Endodermal cell (in vitro differentiated cells): ENCODE measurements around the gene TYSND1. TPM values are rescaled to one million over a fixed set of nuclear protein-coding genes. Genes with fewer than 3 reads are reported as not detected.

Experiments used
- DNase-seq: peaks from one replicate; pipeline ENCODE4 v3.0.0-alpha.2; 2017
- H3K27ac ChIP-seq: 2 replicates; pipeline ENCODE4 v1.5.1; 2013; ENCODE audit warnings: mild to moderate bottlenecking, low read depth, low read length, moderate library complexity
- H3K27me3 ChIP-seq: 2 replicates; pipeline ENCODE4 v1.6.1; 2013; ENCODE audit warnings: mild to moderate bottlenecking, low read length, moderate library complexity; ENCODE audit not compliant: insufficient read depth, control insufficient read depth, poor library complexity, severe bottlenecking
- H3K36me3 ChIP-seq: 2 replicates; pipeline ENCODE4 v1.7.0; 2013; ENCODE audit warnings: mild to moderate bottlenecking, low read length, moderate library complexity; ENCODE audit not compliant: control insufficient read depth, insufficient read depth
- H3K4me1 ChIP-seq: one replicate; pipeline ENCODE4 v1.7.0; 2013; ENCODE audit warnings: low read length; ENCODE audit not compliant: control insufficient read depth, insufficient read depth
- H3K4me3 ChIP-seq: 2 replicates; pipeline ENCODE4 v1.5.1; 2013; ENCODE audit warnings: mild to moderate bottlenecking, low read length, moderate library complexity
- H3K9ac ChIP-seq: 2 replicates; pipeline ENCODE4 v1.6.1; 2013; ENCODE audit warnings: mild to moderate bottlenecking, low read length, moderate library complexity; ENCODE audit not compliant: poor library complexity, severe bottlenecking; ENCODE audit errors: extremely low read depth
- H3K9me3 ChIP-seq: 2 replicates; pipeline ENCODE4 v1.6.1; 2013; ENCODE audit warnings: mild to moderate bottlenecking, low read length, moderate library complexity; ENCODE audit not compliant: control insufficient read depth
- H3K27ac Mint-ChIP-seq: 2 replicates; pipeline ENCODE4 v1.8.0; 2020; ENCODE audit warnings: mixed read lengths
- H3K27me3 Mint-ChIP-seq: 2 replicates; pipeline ENCODE4 v1.8.0; 2021; ENCODE audit warnings: mild to moderate bottlenecking, mixed read lengths; ENCODE audit not compliant: insufficient read depth
- H3K36me3 Mint-ChIP-seq: 2 replicates; pipeline ENCODE4 v1.8.0; 2020; ENCODE audit warnings: low read depth, mixed read lengths
- H3K4me1 Mint-ChIP-seq: 2 replicates; pipeline ENCODE4 v1.8.0; 2020; ENCODE audit warnings: mixed read lengths
- H3K4me3 Mint-ChIP-seq: 2 replicates; pipeline ENCODE4 v1.8.0; 2020; ENCODE audit warnings: mild to moderate bottlenecking, moderate library complexity, mixed read lengths
- H3K9me3 Mint-ChIP-seq: 2 replicates; pipeline ENCODE4 v1.8.0; 2020; ENCODE audit warnings: mild to moderate bottlenecking, mixed read lengths
- WGBS, 2 experiments: methylation state at CpG; one replicate each; pipeline versions ENCODE4 v1.1.5 to v1.1.7; 2013; ENCODE audit warnings: missing lambda C conversion rate in 2 of 2, mixed read lengths in 1 of 2; ENCODE audit not compliant: insufficient coverage in 1 of 2, insufficient read length in 1 of 2; 5-methylcytosine and 5-hydroxymethylcytosine counted together
- total RNA-seq, 2 donors: library from RNA; stranded (reverse); fragmentation: NEBNext Ultra II Directional in 1 of 2; extraction: Animal tissue kit (Norgen Biotek cat#: 25700) in 1 of 2; gene quantifications; 2 replicates in 1 of 2; 3 replicates in 1 of 2; pipeline ENCODE4 v1.2.1, GENCODE V29; 2021
- TF ChIP-seq, protein P1 (sequence below): fragments of 200-600 bp; sonication (generic); conservative IDR thresholded peaks from 2 replicates; pipeline ENCODE4 v1.5.0; 2021; ENCODE audit warnings: antibody characterized with exemption, mild to moderate bottlenecking

The TYSND1 gene
- total RNA-seq, 2 donors from 2014 or later = 13.1 to 13.6 TPM

DNA sequence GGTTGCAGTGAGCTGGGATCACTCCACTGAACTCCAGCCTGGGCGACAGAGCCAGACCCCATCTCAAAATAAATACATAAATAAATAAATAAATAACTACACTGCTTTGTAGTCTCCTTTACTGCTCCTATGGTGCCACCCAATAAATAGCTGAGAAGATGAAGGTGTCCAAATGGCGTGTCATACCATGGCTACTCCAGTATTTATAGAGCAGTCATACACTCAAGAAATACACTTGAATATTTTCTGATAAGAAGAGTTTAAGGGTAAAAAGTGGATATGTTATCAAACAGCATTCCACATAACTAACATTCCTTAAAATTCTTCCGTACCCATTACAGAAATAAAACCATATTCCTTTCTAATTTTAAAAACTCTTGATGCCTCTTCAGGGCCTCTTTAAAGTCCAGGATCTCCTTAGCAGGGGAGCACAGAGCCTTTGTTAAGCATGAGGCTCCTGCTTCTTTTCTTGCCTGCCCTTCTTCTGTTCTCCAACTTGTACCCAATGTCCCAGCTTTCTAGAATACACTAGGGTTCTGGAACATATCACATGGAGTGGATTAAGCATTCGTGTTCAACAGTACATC, 31.7 kb upstream of the TYSND1 start:
- no peaks in the 10 kb centered on the region for H3K36me3 Mint-ChIP-seq
- no peak overlapping the region for H3K4me3 Mint-ChIP-seq
- H3K4me3 ChIP-seq = no peak overlapping the region
- H3K4me1 Mint-ChIP-seq = no peaks in the 10 kb centered on the region
- peaks cover 21% of the 10 kb centered on the region for H3K27me3 Mint-ChIP-seq
- peaks cover 17% of the 10 kb centered on the region for H3K27me3 ChIP-seq
- no peaks in the 10 kb centered on the region for H3K4me1 ChIP-seq
- H3K9me3 ChIP-seq = peaks cover 6% of the 10 kb centered on the region
- no peaks in the 10 kb centered on the region for H3K36me3 ChIP-seq
- TF ChIP-seq, protein P1, sequence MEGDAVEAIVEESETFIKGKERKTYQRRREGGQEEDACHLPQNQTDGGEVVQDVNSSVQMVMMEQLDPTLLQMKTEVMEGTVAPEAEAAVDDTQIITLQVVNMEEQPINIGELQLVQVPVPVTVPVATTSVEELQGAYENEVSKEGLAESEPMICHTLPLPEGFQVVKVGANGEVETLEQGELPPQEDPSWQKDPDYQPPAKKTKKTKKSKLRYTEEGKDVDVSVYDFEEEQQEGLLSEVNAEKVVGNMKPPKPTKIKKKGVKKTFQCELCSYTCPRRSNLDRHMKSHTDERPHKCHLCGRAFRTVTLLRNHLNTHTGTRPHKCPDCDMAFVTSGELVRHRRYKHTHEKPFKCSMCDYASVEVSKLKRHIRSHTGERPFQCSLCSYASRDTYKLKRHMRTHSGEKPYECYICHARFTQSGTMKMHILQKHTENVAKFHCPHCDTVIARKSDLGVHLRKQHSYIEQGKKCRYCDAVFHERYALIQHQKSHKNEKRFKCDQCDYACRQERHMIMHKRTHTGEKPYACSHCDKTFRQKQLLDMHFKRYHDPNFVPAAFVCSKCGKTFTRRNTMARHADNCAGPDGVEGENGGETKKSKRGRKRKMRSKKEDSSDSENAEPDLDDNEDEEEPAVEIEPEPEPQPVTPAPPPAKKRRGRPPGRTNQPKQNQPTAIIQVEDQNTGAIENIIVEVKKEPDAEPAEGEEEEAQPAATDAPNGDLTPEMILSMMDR = no peak
- H3K9ac ChIP-seq = no peak overlapping the region
- H3K27ac Mint-ChIP-seq = no peak overlapping the region
- DNase-seq = no peak
- H3K9me3 Mint-ChIP-seq = peaks cover 14% of the 10 kb centered on the region
- no peak overlapping the region for H3K27ac ChIP-seq
- WGBS, 2 experiments = 84 to 100% methylated on average over 1 to 3 of the region's 4 CpGs

DNA sequence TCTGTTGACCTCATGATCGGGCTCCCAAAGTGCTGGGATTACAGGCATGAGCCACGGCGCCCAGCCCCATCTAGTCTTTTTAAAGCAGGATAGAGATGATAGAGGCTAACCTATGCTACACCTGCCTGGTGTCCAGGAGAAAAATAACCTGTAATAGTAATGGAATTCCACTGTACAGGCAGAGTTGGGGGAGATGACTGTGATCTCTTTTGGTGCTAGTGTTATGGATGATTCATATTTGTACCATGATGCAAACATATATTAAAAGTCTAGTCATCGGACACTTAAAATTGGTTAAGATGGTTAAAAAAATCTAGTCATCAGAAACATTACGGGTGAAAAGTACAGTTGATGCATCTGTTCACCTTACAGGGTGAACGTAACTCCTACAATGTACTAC, 29.9 kb upstream of the TYSND1 start:
- Histone ChIP-seq H3K9ac (no peak overlapping the region), H3K36me3 (no peaks in the 10 kb centered on the region), H3K27ac (no peak overlapping the region), H3K9me3 (peaks cover 6% of the 10 kb centered on the region), H3K4me1 (no peaks in the 10 kb centered on the region), H3K4me3 (no peak overlapping the region), H3K27me3 (peaks cover 12% of the 10 kb centered on the region)
- Mint-ChIP-seq H3K27ac (no peak overlapping the region), H3K36me3 (no peaks in the 10 kb centered on the region), H3K27me3 (peaks cover 14% of the 10 kb centered on the region), H3K4me3 (no peak overlapping the region), H3K9me3 (peaks cover 14% of the 10 kb centered on the region), H3K4me1 (no peaks in the 10 kb centered on the region)
- no peak for DNase-seq
- TF ChIP-seq, protein P1 = no peak
- 77 to 89% methylated on average over 3 to 6 of the region's 6 CpGs for WGBS, 2 experiments

DNA sequence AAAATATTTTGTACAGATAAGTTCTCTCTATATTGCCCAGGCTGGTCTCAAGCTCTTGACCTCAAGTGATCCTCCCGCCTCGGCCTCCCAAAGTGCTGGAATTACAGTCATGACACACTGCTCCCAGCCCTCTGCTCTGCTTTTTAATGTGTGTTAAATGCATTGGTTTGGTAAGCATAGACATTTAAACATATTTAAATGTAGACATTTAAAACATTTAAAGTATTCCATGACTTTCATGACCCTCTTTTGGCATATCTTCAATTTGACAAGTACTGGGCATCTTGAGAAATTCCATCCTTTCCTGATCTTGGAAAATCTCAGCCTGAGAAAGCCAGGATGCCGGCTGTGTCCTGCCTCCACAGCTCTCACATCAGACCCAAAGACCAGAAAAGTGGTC, 29.0 kb upstream of the TYSND1 start:
- H3K4me3 Mint-ChIP-seq = no peak overlapping the region
- 90% methylated on average over 3 of the region's 3 CpGs; no CpG with 5 or more reads in 1 of the 2 experiments for WGBS, 2 experiments

More for the DNA sequence above, 29.0 kb upstream of the TYSND1 start:
- Histone ChIP-seq H3K27ac (no peak overlapping the region), H3K9me3 (peaks cover 6% of the 10 kb centered on the region), H3K4me1 (no peaks in the 10 kb centered on the region), H3K27me3 (peaks cover 6% of the 10 kb centered on the region), H3K36me3 (no peaks in the 10 kb centered on the region), H3K4me3 (no peak overlapping the region), H3K9ac (no peak overlapping the region)
- Mint-ChIP-seq H3K9me3 (peaks cover 9% of the 10 kb centered on the region), H3K27me3 (peaks cover 5% of the 10 kb centered on the region), H3K4me1 (no peaks in the 10 kb centered on the region), H3K27ac (no peak overlapping the region), H3K36me3 (no peaks in the 10 kb centered on the region)
- TF ChIP-seq, protein P1 = no peak
- DNase-seq = no peak
